Glutamatergic neuron (in vitro differentiated cells): ENCODE results near the gene MOGAT2. TPM values are rescaled to one million over a fixed set of nuclear protein-coding genes. Genes with fewer than 3 reads are reported as not detected.
"Not testable (repeated sequence)": the region's sequence is repeated elsewhere in the genome, so short reads cannot be mapped to it uniquely, and the experiment has no call there.

ENCODE experiments used
- DNase-seq: peaks from one replicate; pipeline ENCODE4 v3.0.0; 2022
- H3K27ac Mint-ChIP-seq: one replicate; pipeline ENCODE4 v1.8.0; 2020; ENCODE audit warnings: mild to moderate bottlenecking, mixed read lengths, inconsistent platforms; ENCODE audit not compliant: unreplicated experiment
- H3K27me3 Mint-ChIP-seq: one replicate; pipeline ENCODE4 v1.8.0; 2020; ENCODE audit warnings: mild to moderate bottlenecking, moderate library complexity, mixed read lengths, inconsistent platforms; ENCODE audit not compliant: unreplicated experiment
- H3K36me3 Mint-ChIP-seq: one replicate; pipeline ENCODE4 v1.8.0; 2020; ENCODE audit warnings: mild to moderate bottlenecking, mixed read lengths, inconsistent platforms; ENCODE audit not compliant: unreplicated experiment
- H3K4me1 Mint-ChIP-seq: one replicate; pipeline ENCODE4 v1.8.0; 2020; ENCODE audit warnings: mild to moderate bottlenecking, low read depth, mixed read lengths, inconsistent platforms; ENCODE audit not compliant: unreplicated experiment
- H3K4me3 Mint-ChIP-seq: one replicate; pipeline ENCODE4 v1.8.0; 2020; ENCODE audit warnings: mild to moderate bottlenecking, mixed read lengths, inconsistent platforms; ENCODE audit not compliant: unreplicated experiment
- H3K9me3 Mint-ChIP-seq: one replicate; pipeline ENCODE4 v1.8.0; 2020; ENCODE audit warnings: mild to moderate bottlenecking, moderate library complexity, mixed read lengths, inconsistent platforms; ENCODE audit not compliant: unreplicated experiment
- total RNA-seq: library from RNA; stranded (reverse); fragmentation: NEBNext Ultra II Directional; extraction: Animal tissue kit (Norgen Biotek cat#: 25700); gene quantifications from one replicate; pipeline ENCODE4 v1.2.1, GENCODE V29; 2021; ENCODE audit not compliant: unreplicated experiment
- TF ChIP-seq, protein P1 (sequence below): fragments of 200-600 bp; sonication (generic); IDR thresholded peaks from one replicate; pipeline ENCODE4 v1.5.0; 2021; ENCODE audit not compliant: partially characterized antibody, unreplicated experiment

MOGAT2 gene
- total RNA-seq, 1 donor from 2014 or later, result not detected

- H3K27ac Mint-ChIP-seq, result no peak overlapping the region
- peaks cover 5% of the 10 kb centered on the region for H3K4me1 Mint-ChIP-seq
- DNase-seq, result no peak
- TF ChIP-seq, protein P1, sequence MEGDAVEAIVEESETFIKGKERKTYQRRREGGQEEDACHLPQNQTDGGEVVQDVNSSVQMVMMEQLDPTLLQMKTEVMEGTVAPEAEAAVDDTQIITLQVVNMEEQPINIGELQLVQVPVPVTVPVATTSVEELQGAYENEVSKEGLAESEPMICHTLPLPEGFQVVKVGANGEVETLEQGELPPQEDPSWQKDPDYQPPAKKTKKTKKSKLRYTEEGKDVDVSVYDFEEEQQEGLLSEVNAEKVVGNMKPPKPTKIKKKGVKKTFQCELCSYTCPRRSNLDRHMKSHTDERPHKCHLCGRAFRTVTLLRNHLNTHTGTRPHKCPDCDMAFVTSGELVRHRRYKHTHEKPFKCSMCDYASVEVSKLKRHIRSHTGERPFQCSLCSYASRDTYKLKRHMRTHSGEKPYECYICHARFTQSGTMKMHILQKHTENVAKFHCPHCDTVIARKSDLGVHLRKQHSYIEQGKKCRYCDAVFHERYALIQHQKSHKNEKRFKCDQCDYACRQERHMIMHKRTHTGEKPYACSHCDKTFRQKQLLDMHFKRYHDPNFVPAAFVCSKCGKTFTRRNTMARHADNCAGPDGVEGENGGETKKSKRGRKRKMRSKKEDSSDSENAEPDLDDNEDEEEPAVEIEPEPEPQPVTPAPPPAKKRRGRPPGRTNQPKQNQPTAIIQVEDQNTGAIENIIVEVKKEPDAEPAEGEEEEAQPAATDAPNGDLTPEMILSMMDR, result no peak
- H3K36me3 Mint-ChIP-seq, result peaks cover 11% of the 10 kb centered on the region
- peaks cover 6% of the 10 kb centered on the region for H3K27me3 Mint-ChIP-seq
- H3K4me3 Mint-ChIP-seq, result no peak overlapping the region
- peaks cover 4% of the 10 kb centered on the region for H3K9me3 Mint-ChIP-seq
Measured at GRCh38 chr11:75743711-75744563, 26.3 kb downstream of the MOGAT2 start.

DNA sequence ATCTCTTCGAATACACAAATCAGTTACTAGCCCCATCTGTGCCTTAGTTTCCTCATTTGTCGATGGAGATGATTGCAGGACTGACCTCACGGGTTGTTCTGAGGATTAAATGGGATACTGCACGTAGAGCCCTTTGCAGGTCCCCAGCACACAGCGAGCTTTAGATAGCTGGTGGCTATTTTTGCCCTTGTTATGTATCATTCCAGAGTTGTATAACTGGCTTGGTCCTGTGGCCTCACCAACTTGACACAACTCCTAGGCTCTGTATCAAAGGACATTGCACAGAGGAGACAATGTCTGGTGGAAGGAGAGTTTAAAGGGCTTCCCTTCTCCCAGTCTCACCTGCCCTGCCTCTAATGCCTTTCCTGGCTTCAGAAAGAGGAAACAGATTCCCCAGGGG lies 28.2 kb downstream of the MOGAT2 start:
- DNase-seq, result no peak

GRCh38 chr11:75748729-75749273 lies 31.2 kb downstream of the MOGAT2 start:
- DNase-seq, H3K27ac Mint-ChIP-seq, H3K4me3 Mint-ChIP-seq: not testable (repeated sequence)

More for the DNA sequence above, 28.2 kb downstream of the MOGAT2 start:
- no peak overlapping the region for H3K27ac Mint-ChIP-seq
- peaks cover 4% of the 10 kb centered on the region for H3K9me3 Mint-ChIP-seq
- H3K27me3 Mint-ChIP-seq, result peaks cover 6% of the 10 kb centered on the region
- no peak overlapping the region for H3K4me3 Mint-ChIP-seq
- peaks cover 5% of the 10 kb centered on the region for H3K4me1 Mint-ChIP-seq
- H3K36me3 Mint-ChIP-seq, result peaks cover 11% of the 10 kb centered on the region
- TF ChIP-seq, protein P1, result no peak

GRCh38 chr11:75754933-75755332 lies 37.3 kb downstream of the MOGAT2 start:
- H3K9me3 Mint-ChIP-seq, H3K4me1 Mint-ChIP-seq, H3K27ac Mint-ChIP-seq, H3K27me3 Mint-ChIP-seq, H3K36me3 Mint-ChIP-seq, DNase-seq, H3K4me3 Mint-ChIP-seq: not testable (repeated sequence)

More at GRCh38 chr11:75748729-75749273, 31.2 kb downstream of the MOGAT2 start:
- peaks cover 11% of the 10 kb centered on the region for H3K36me3 Mint-ChIP-seq
- H3K27me3 Mint-ChIP-seq, H3K4me1 Mint-ChIP-seq, H3K9me3 Mint-ChIP-seq: not testable (repeated sequence)

GRCh38 chr11:75757651-75758050 lies 40.0 kb downstream of the MOGAT2 start:
- no peaks in the 10 kb centered on the region for H3K4me1 Mint-ChIP-seq
- H3K9me3 Mint-ChIP-seq, result peaks cover 1% of the 10 kb centered on the region
- no peaks in the 10 kb centered on the region for H3K36me3 Mint-ChIP-seq
- DNase-seq, result no peak
- no peak overlapping the region for H3K27ac Mint-ChIP-seq
- H3K4me3 Mint-ChIP-seq, result no peak overlapping the region
- TF ChIP-seq, protein P1, result no peak
- no peaks in the 10 kb centered on the region for H3K27me3 Mint-ChIP-seq

DNA sequence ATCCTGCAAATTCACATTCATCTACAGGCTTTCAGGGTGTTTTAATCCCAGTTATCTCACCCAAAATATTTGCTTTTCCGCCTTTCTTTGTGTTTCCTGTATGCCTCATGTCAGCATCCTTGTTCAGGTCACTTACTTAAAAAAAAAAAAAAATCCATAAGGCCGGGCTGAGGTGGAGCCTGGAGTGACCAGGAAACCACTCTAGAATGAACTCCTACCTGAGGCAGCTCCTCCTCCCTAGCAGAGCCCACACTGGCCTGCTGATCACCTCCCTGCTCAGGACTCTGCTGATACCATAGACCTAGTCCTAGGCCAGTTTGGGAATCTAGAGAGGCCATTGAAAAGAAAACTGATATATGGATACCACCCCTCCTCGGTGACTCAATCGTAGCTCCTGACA lies 42.2 kb downstream of the MOGAT2 start:
- no peaks in the 10 kb centered on the region for H3K27me3 Mint-ChIP-seq
- peaks cover 1% of the 10 kb centered on the region for H3K9me3 Mint-ChIP-seq
- no peak overlapping the region for H3K4me3 Mint-ChIP-seq
- H3K4me1 Mint-ChIP-seq, result no peaks in the 10 kb centered on the region
- no peak for DNase-seq
- H3K36me3 Mint-ChIP-seq, result no peaks in the 10 kb centered on the region
- TF ChIP-seq, protein P1, result no peak
- no peak overlapping the region for H3K27ac Mint-ChIP-seq
